Fibroblast of peridontal ligament (primary cell): Measurements from ENCODE around the gene LYSET.
"Not testable (repeated sequence)": the region's sequence is repeated elsewhere in the genome, so short reads cannot be mapped to it uniquely, and the experiment has no call there.

Experiments
- DNase-seq: peaks from one replicate; pipeline ENCODE4 v3.0.0-alpha.2; 2010; ENCODE audit errors: extremely low read depth

The LYSET gene

GRCh38 chr14:93184391-93185348 is at the start of gene LYSET, which contains the start of gene MOAP1:
Gene LYSET (plus strand): TSS chr14:93185317. CDS start chr14:93185406, 89 bp downstream.
Gene MOAP1 (minus strand): TSS chr14:93184897. CDS start chr14:93184242, 655 bp downstream.
- DNase-seq = peak; percentile 60

- no peak for DNase-seq
These were observed 49.7 kb upstream of the LYSET start for GRCh38 chr14:93135399-93135798.

- DNase-seq = no peak
These were observed 49.1 kb upstream of the LYSET start for GRCh38 chr14:93136009-93136408.

- not testable (repeated sequence) for DNase-seq
These were observed 48.6 kb upstream of the LYSET start for GRCh38 chr14:93136508-93136907.

GRCh38 chr14:93137864-93138263 is 47.3 kb upstream of the LYSET start:
- no peak for DNase-seq

GRCh38 chr14:93142854-93143652 is 42.1 kb upstream of the LYSET start:
- DNase-seq = no peak

GRCh38 chr14:93146119-93146518 is 39.0 kb upstream of the LYSET start:
- no peak for DNase-seq

GRCh38 chr14:93148979-93149378 is 36.1 kb upstream of the LYSET start:
- no peak for DNase-seq

GRCh38 chr14:93150227-93151208 is 34.6 kb upstream of the LYSET start:
- DNase-seq = no peak

GRCh38 chr14:93153121-93153520 is 32.0 kb upstream of the LYSET start:
- no peak for DNase-seq

- no peak for DNase-seq
These were observed 29.4 kb upstream of the LYSET start for GRCh38 chr14:93155667-93156066.

GRCh38 chr14:93156693-93157369 is 28.3 kb upstream of the LYSET start:
- DNase-seq = no peak

- not testable (repeated sequence) for DNase-seq
These were observed 26.8 kb upstream of the LYSET start for GRCh38 chr14:93158349-93158748.

GRCh38 chr14:93159625-93160352 is 25.3 kb upstream of the LYSET start:
- DNase-seq = not testable (repeated sequence)

GRCh38 chr14:93160353-93160801 is 24.7 kb upstream of the LYSET start:
- DNase-seq = peak; percentile 18

GRCh38 chr14:93161411-93161940 is 23.6 kb upstream of the LYSET start:
- DNase-seq = no peak

GRCh38 chr14:93163564-93163963 is 21.6 kb upstream of the LYSET start:
- no peak for DNase-seq

GRCh38 chr14:93165271-93166265 is 19.5 kb upstream of the LYSET start:
- not testable (repeated sequence) for DNase-seq
